GM12878 (cell line): Measurements from ENCODE around the gene AGMAT. TPM values are rescaled to one million over a fixed set of nuclear protein-coding genes. Genes with fewer than 3 reads are reported as not detected.

ENCODE experiments used
- ATAC-seq: fragments of 200-7000 bp; cut with Tn5 transposase; 3 replicates; pipeline ENCODE4 v1.9.1; 2020; ENCODE audit warnings: mild to moderate bottlenecking, moderate library complexity
- BruUV-seq: library from RNA; stranded (reverse); fragments of 400-500 nt; replicated peaks from 2 replicates; lab custom pipeline; 2021; lab: Mats Ljungman, UMichigan
- CTCF ChIA-PET: fragments of 300-600 bp; sonication (Branson Sonifier 250); formaldehyde crosslinking; extraction: SDS; loops from one replicate; lab custom pipeline; 2021; ENCODE audit warnings: inconsistent platforms; lab: Yijun Ruan, JAX
- POLR2A ChIA-PET: fragments of 350-600 bp; formaldehyde crosslinking; extraction: SDS; loops from one replicate; lab custom pipeline; 2021; ENCODE audit warnings: inconsistent platforms; lab: Charles Lee
- RAD21 ChIA-PET: fragments of 300-600 bp; sonication (Branson Sonifier 250); formaldehyde crosslinking; loops from one replicate; lab custom pipeline; 2023; ENCODE audit warnings: antibody characterized with exemption; ENCODE audit not compliant: unreplicated experiment; lab: Charles Lee
- SMC1A ChIA-PET: fragments of 300-600 bp; sonication (Branson Sonifier 250); formaldehyde crosslinking; loops from one replicate; lab custom pipeline; 2023; ENCODE audit not compliant: unreplicated experiment, uncharacterized antibody; lab: Charles Lee
- DNase-seq: peaks from one replicate; pipeline ENCODE4 v3.0.0-alpha.2; 2011; ENCODE audit warnings: low read depth, low spot score
- FAIRE-seq: peaks from 3 replicates; lab custom pipeline; 2011; peaks lifted over from hg19 to GRCh38; lab: Jason Lieb, UNC
- H2AFZ ChIP-seq: 2 replicates; pipeline ENCODE4 v1.6.0; 2011; ENCODE audit warnings: low read depth, low read length, control low read depth; ENCODE audit not compliant: control insufficient read depth
- H3K27ac ChIP-seq: 2 replicates; pipeline ENCODE4 v1.5.1; 2011; ENCODE audit warnings: control low read depth; ENCODE audit not compliant: control insufficient read depth, insufficient read depth
- H3K27me3 ChIP-seq, 2 experiments: replicated peaks in 1 of 2; 2 replicates each; pipeline versions ENCODE4 v1.6.0 to v1.6.1; 2011; ENCODE audit warnings: low read length in 1 of 2; ENCODE audit not compliant: control insufficient read depth in 2 of 2, insufficient read depth in 2 of 2
- H3K36me3 ChIP-seq, 2 experiments: 2 replicates each; pipeline ENCODE4 v1.5.1; 2011; ENCODE audit warnings: low read length in 1 of 2; ENCODE audit not compliant: control insufficient read depth in 2 of 2, insufficient read depth in 2 of 2
- H3K4me1 ChIP-seq: 2 replicates; pipeline ENCODE4 v1.6.1; 2011; ENCODE audit warnings: mild to moderate bottlenecking, low read length, moderate library complexity, mixed read lengths; ENCODE audit not compliant: control insufficient read depth, insufficient read depth
- H3K4me2 ChIP-seq: 2 replicates; pipeline ENCODE4 v1.6.0; 2011; ENCODE audit warnings: control low read depth; ENCODE audit not compliant: control insufficient read depth, insufficient read depth
- H3K4me3 ChIP-seq: fragments of 200-600 bp; sonication (generic); 2 replicates; pipeline ENCODE4 v1.5.1; 2016
- H3K79me2 ChIP-seq: 2 replicates; pipeline ENCODE4 v1.6.0; 2011; ENCODE audit warnings: low read length; ENCODE audit not compliant: control insufficient read depth, insufficient read depth
- H3K9ac ChIP-seq: 2 replicates; pipeline ENCODE4 v1.8.0; 2011; ENCODE audit warnings: low read length, control low read depth, mixed read lengths; ENCODE audit not compliant: control insufficient read depth, insufficient read depth
- H3K9me3 ChIP-seq: replicated peaks from 3 replicates; pipeline ENCODE4 v1.5.1; 2011; ENCODE audit warnings: mild to moderate bottlenecking, low read length; ENCODE audit not compliant: control insufficient read depth, insufficient read depth
- H4K20me1 ChIP-seq: 2 replicates; pipeline ENCODE4 v1.6.0; 2011; ENCODE audit not compliant: control insufficient read depth, insufficient read depth
- ATF7 ChIP-seq: fragments of 450-650 bp; IDR thresholded peaks from 2 replicates; pipeline ENCODE4 v1.6.1; 2016; ENCODE audit warnings: low read depth, mild to moderate bottlenecking
- CHD4 ChIP-seq: fragments of 200-600 bp; sonication (generic); IDR thresholded peaks from 2 replicates; pipeline ENCODE4 v1.6.1; 2016; ENCODE audit warnings: mild to moderate bottlenecking
- CREB1 ChIP-seq: IDR thresholded peaks from 2 replicates; pipeline ENCODE4 v1.6.1; 2012; ENCODE audit warnings: low read depth, mild to moderate bottlenecking, inconsistent platforms
- ELK1 ChIP-seq: IDR thresholded peaks from 2 replicates; pipeline ENCODE4 v1.6.1; 2012; ENCODE audit warnings: low read depth, low read length, improper control_type of control experiment
- FOXK2 ChIP-seq: fragments of 450-650 bp; IDR thresholded peaks from 2 replicates; pipeline ENCODE4 v1.6.1; 2017; ENCODE audit warnings: mild to moderate bottlenecking, moderate library complexity
- FOXM1 ChIP-seq: IDR thresholded peaks from 2 replicates; pipeline ENCODE4 v1.6.1; 2012; ENCODE audit warnings: low read depth, mild to moderate bottlenecking, inconsistent platforms, low read length, moderate library complexity
- MLLT1 ChIP-seq: fragments of 450-650 bp; IDR thresholded peaks from 2 replicates; pipeline ENCODE4 v1.6.1; 2016; ENCODE audit warnings: mild to moderate bottlenecking
- NR2C1 ChIP-seq: fragments of 450-650 bp; IDR thresholded peaks from 2 replicates; pipeline ENCODE4 v1.6.1; 2017; ENCODE audit warnings: antibody characterized with exemption, mild to moderate bottlenecking, moderate library complexity
- POLR2AphosphoS2 ChIP-seq: IDR thresholded peaks from 2 replicates; pipeline ENCODE4 v1.6.1; 2011; ENCODE audit warnings: low read depth, mild to moderate bottlenecking, low read length, improper control_type of control experiment, moderate library complexity
- POLR2AphosphoS5 ChIP-seq: IDR thresholded peaks from 2 replicates; pipeline ENCODE4 v1.6.1; 2011; ENCODE audit warnings: mild to moderate bottlenecking, low read length, inconsistent platforms
- RAD21 ChIP-seq: IDR thresholded peaks from 2 replicates; pipeline ENCODE4 v1.6.1; 2011; ENCODE audit warnings: mild to moderate bottlenecking, low read depth, low read length, moderate library complexity; ENCODE audit not compliant: insufficient read depth
- RUNX3 ChIP-seq: IDR thresholded peaks from 2 replicates; pipeline ENCODE4 v1.6.1; 2012; ENCODE audit warnings: low read length, inconsistent platforms
- SMARCA5 ChIP-seq: fragments of 450-650 bp; IDR thresholded peaks from 2 replicates; pipeline ENCODE4 v1.6.1; 2017; ENCODE audit warnings: mild to moderate bottlenecking
- SPI1 ChIP-seq: IDR thresholded peaks from 2 replicates; pipeline ENCODE4 v1.6.1; 2011; ENCODE audit warnings: low read depth, mild to moderate bottlenecking, low read length, moderate library complexity, borderline replicate concordance; ENCODE audit not compliant: insufficient read depth
- TAF1 ChIP-seq: IDR thresholded peaks from 2 replicates; pipeline ENCODE4 v1.6.1; 2011; ENCODE audit warnings: mild to moderate bottlenecking, low read depth, low read length, borderline replicate concordance
- TCF3 ChIP-seq: IDR thresholded peaks from 2 replicates; pipeline ENCODE4 v1.6.1; 2012; ENCODE audit warnings: low read depth, mild to moderate bottlenecking, low read length, borderline replicate concordance; ENCODE audit not compliant: insufficient read depth
- USF2 ChIP-seq: IDR thresholded peaks from 2 replicates; pipeline ENCODE4 v1.6.1; 2011; ENCODE audit warnings: low read depth, low read length, improper control_type of control experiment, borderline replicate concordance
- WGBS: methylation state at CpG from one replicate; pipeline ENCODE4 v1.1.6; 2016; ENCODE audit warnings: low lambda C conversion rate; ENCODE audit not compliant: insufficient replicate concordance, insufficient coverage; ENCODE audit errors: missing lambda C conversion rate; 5-methylcytosine and 5-hydroxymethylcytosine counted together
- in situ Hi-C: fragments of 300-500 bp; cut with MboI; formaldehyde crosslinking; loops from 9 replicates; pipeline ENCODE4 v1.14.3; 2018; ENCODE audit warnings: mixed read lengths
- intact Hi-C: fragments of 100-400 bp; cut with micrococcal nuclease; formaldehyde crosslinking; loops from one replicate; pipeline ENCODE4 v1.14.2; 2022; ENCODE audit not compliant: unreplicated experiment
- polyA plus RNA-seq, 11 experiments: library from polyadenylated mRNA; depleted of rRNA in 4 of 11; unstranded in 6 of 11; stranded (reverse) in 5 of 11; fragments of >200 nt; fragmentation: Nextera tagmentation in 4 of 11; fragmentation: Illumina TruSeq in 1 of 11; extraction: Ambion mirVana in 4 of 11; extraction: Trizol in 1 of 11; gene quantifications; 1 replicate in 1 of 11; 2 replicates in 10 of 11; pipeline versions ENCODE4 v1.2.1 to v1.2.3, GENCODE V29; 2011 to 2016; ENCODE audit warnings: inconsistent platforms in 2 of 11, missing spikeins in 2 of 11, low read depth in 1 of 11
- total RNA-seq, 4 experiments: library from RNA; depleted of rRNA in 3 of 4; stranded (reverse); fragments of >200 nt in 3 of 4; fragmentation: Illumina TruSeq in 1 of 4; extraction: Trizol in 1 of 4; gene quantifications; 2 replicates each; pipeline versions ENCODE4 v1.2.1 to v1.2.3, GENCODE V29; 2013 to 2021

AGMAT gene
- total and polyA plus RNA-seq, 10 of the 15 experiments (the other 5 are each of a cell fraction or from before 2014, with no cell fraction given): 0.47 to 7.9 (median 4.7) TPM

GRCh38 chr1:15618077-15618654 is 33.3 kb upstream of the AGMAT start:
- Histone ChIP-seq H3K4me1 (peaks cover 14% of the 10 kb centered on the region), H2AFZ (peak overlapping the region; percentile 72), H3K27ac (peak overlapping the region; percentile 92), H4K20me1 (no peaks in the 10 kb centered on the region), H3K9me3 (no peaks in the 10 kb centered on the region), H3K36me3 (no peaks in the 10 kb centered on the region), H3K9ac (peak overlapping the region; percentile 96), H3K4me2 (peak overlapping the region; percentile 91), H3K4me3 (peak overlapping the region; percentile 90), H3K27me3 (no peaks in the 10 kb centered on the region), H3K79me2 (peaks cover 56% of the 10 kb centered on the region)
- WGBS: 1% methylated on average over 8 of the region's 8 CpGs
- no TSS peak for BruUV-seq
- ChIA-PET RAD21 (interaction anchor here (0.8 to 1.7 kb wide), 6 partner anchors 9 to 116 kb away, joined by 3 to 9 read pairs (median 6); partner anchors contain the start of gene DNAJC16), CTCF (interaction anchor here (1.2 to 1.8 kb wide), 5 partner anchors 9 to 219 kb away, joined by 3 to 10 read pairs (median 3); no protein-coding TSS in a partner anchor), POLR2A (interaction anchor here (0.5 to 2.2 kb wide), 18 partner anchors 9 to 730 kb away, joined by 3 to 10 read pairs (median 4); partner anchors contain the start of genes AGMAT and DNAJC16), SMC1A (interaction anchor here (0.8 to 2.0 kb wide), 12 partner anchors 9 to 123 kb away, joined by 3 to 20 read pairs (median 4); no protein-coding TSS in a partner anchor)
- intact Hi-C loops: loop anchor here (5.0 kb wide), 1 partner anchor 79 kb away; no protein-coding TSS in a partner anchor
- FAIRE-seq: no peak
- peak; percentile 49 for DNase-seq
- in situ Hi-C loops: no loop called here
- ATAC-seq: peak; percentile 55
- no peak for TF ChIP-seq TCF3
- no peak for TF ChIP-seq POLR2AphosphoS2
- TF ChIP-seq FOXK2: no peak; the same call in 1 of the 2 replicates
- TF ChIP-seq TAF1: peak; percentile 81; the same call in 1 of the 2 replicates
- TF ChIP-seq MLLT1: 0 out of 2 replicates have a peak, but pooled peaks have one; percentile 45
- peak; percentile 52 for TF ChIP-seq RUNX3
- TF ChIP-seq RAD21: no peak
- peak; percentile 40; the same call in 1 of the 2 replicates for TF ChIP-seq ELK1
- TF ChIP-seq USF2: no peak
- 0 out of 2 replicates have a peak, but pooled peaks have one; percentile 35 for TF ChIP-seq ATF7
- TF ChIP-seq CHD4: no peak
- TF ChIP-seq SMARCA5: no peak
- 0 out of 2 replicates have a peak, but pooled peaks have one; percentile 25 for TF ChIP-seq FOXM1
- 0 out of 2 replicates have a peak, but pooled peaks have one; percentile 38 for TF ChIP-seq POLR2AphosphoS5
- peak; percentile 68 for TF ChIP-seq SPI1
- TF ChIP-seq CREB1: peak; percentile 21; the same call in 1 of the 2 replicates
- peak; percentile 87 for TF ChIP-seq NR2C1
